Lower lobe of right lung (tissue), 2 donors: ENCODE data around the gene MON2. TPM values are rescaled to one million over a fixed set of nuclear protein-coding genes. Genes with fewer than 3 reads are reported as not detected.

ENCODE experiments used
- ATAC-seq, 2 donors: fragments of 200-7000 bp; cut with Tn5 transposase; one replicate each; pipeline ENCODE4 v1.9.1; 2020 to 2022; ENCODE audit warnings: mild to moderate bottlenecking in 2 of 2, moderate library complexity in 2 of 2
- DNase-seq: peaks from one replicate; pipeline ENCODE4 v3.0.0-alpha.2; 2020
- H3K27ac ChIP-seq: fragments of 200-600 bp; one replicate; pipeline ENCODE4 v1.8.0; 2022
- H3K27me3 ChIP-seq: fragments of 200-600 bp; one replicate; pipeline ENCODE4 v1.8.0; 2022; ENCODE audit warnings: low read depth
- H3K36me3 ChIP-seq: fragments of 200-600 bp; one replicate; pipeline ENCODE4 v1.8.0; 2022; ENCODE audit warnings: mild to moderate bottlenecking
- H3K4me1 ChIP-seq: fragments of 200-600 bp; one replicate; pipeline ENCODE4 v1.8.0; 2022
- H3K4me3 ChIP-seq: fragments of 200-600 bp; one replicate; pipeline ENCODE4 v1.8.0; 2022; ENCODE audit warnings: mild to moderate bottlenecking
- H3K9me3 ChIP-seq: fragments of 200-600 bp; one replicate; pipeline ENCODE4 v1.8.0; 2022
- CTCF ChIP-seq: fragments of 200-600 bp; IDR thresholded peaks from one replicate; pipeline ENCODE4 v1.8.0; 2022; ENCODE audit warnings: antibody characterized with exemption, mild to moderate bottlenecking
- intact Hi-C: fragments of 100-400 bp; cut with DNase I; formaldehyde crosslinking; loops from one replicate; pipeline ENCODE4 v1.11.0; 2022
- total RNA-seq: library from RNA; stranded (reverse); fragmentation: NEBNext Ultra II Directional; extraction: Animal tissue kit (Norgen Biotek cat#: 25700); gene quantifications from one replicate; pipeline ENCODE4 v1.2.1, GENCODE V29; 2021
- donor health status: DM: no; HTN: yes; CAD: no; lungs with severe emphysema.

The MON2 gene
- total RNA-seq, 1 donor from 2014 or later, result 48.6 TPM

DNA sequence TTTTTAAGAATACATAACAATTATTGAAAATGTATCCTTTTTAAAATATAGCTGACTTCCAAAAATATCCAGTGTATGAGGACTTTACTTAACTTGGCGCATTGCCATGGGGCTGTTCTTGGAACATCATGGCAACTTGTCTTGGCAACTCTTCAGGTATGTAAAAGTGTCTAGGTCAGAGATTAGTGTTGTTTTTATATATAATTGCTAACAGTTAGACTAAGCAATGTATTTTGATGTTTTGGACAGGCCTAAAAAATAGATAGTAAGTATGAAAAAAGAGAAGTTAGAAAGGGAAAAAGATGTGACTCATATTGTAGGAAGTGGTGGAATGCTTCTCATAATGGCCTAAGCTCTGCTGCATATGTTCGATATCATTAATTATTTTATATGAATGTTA is 70.9 kb downstream of the MON2 start:
- no peak for DNase-seq
- intact Hi-C loops, result no loop called here
- Histone ChIP-seq H3K4me3 (no peak overlapping the region), H3K36me3 (peaks cover 84% of the 10 kb centered on the region), H3K27ac (no peak overlapping the region), H3K4me1 (no peaks in the 10 kb centered on the region), H3K9me3 (no peaks in the 10 kb centered on the region), H3K27me3 (no peaks in the 10 kb centered on the region)
- TF ChIP-seq CTCF, result no peak
- ATAC-seq, result no peak

DNA sequence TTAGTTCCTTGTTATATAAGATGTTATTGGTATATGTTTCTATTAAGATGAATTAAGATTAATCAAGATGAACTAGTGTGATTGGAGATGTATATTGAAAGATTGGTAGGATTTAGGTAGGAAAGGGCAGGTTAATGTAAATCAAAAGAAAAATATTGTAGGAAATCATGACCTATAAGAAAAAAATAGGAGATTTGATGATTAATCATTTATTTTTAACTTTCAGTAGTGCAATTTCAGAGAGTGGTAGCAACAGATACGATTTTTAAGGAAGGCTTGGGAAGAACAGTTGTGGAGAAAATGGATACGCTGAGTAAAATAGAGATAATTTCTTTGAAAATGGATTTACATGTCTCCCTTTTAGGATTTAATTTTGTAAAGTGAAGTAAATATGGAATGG is 73.7 kb downstream of the MON2 start:
- DNase-seq (no peak), ATAC-seq (no peak)
- no peak overlapping the region for H3K4me3 ChIP-seq
- no peak overlapping the region for H3K27ac ChIP-seq
- no peaks in the 10 kb centered on the region for H3K9me3 ChIP-seq
- peaks cover 85% of the 10 kb centered on the region for H3K36me3 ChIP-seq
- intact Hi-C loops, result no loop called here
- no peaks in the 10 kb centered on the region for H3K27me3 ChIP-seq
- no peak for TF ChIP-seq CTCF
- no peaks in the 10 kb centered on the region for H3K4me1 ChIP-seq

DNA sequence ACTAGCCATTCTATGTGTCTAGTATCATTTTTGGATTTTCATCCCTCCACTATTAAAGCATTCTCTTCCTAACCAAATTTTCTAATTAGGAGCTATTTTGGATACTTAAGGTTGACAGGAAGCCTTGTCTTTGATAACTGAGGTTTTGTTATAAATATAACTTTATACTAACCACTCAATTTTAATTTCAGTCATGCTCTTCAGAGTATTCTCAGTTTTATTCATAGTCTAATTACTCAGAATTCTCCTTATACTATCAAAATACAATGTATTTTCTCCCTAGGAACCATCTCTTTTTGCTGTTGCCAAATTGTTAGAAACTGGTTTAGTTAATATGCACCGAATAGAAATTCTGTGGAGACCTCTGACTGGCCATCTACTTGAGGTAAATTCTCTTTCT is 76.2 kb downstream of the MON2 start:
- Histone ChIP-seq H3K4me3 (no peak overlapping the region), H3K9me3 (no peaks in the 10 kb centered on the region), H3K27ac (no peak overlapping the region), H3K36me3 (peaks cover 87% of the 10 kb centered on the region), H3K4me1 (no peaks in the 10 kb centered on the region), H3K27me3 (no peaks in the 10 kb centered on the region)
- no peak for ATAC-seq
- TF ChIP-seq CTCF, result no peak
- no peak for DNase-seq
- intact Hi-C loops, result no loop called here

DNA sequence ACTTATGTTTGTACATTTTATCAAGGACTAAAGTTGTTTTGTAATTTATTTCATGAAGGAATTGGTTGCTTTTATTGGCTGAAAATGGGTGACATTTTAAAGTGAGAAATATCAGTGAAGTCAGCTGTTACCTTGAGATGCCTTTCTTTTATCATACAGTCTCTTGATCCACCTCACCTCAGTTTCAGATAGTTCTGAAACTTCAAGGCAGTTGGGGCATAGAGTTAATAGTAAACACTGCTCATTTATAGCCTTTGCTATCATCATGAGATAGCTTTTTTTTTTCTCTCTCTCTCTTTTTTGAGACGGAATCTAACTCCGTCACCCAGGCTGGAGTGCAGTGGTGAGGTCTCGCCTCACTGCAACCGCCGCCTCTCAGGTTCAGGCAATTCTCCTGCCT is 76.7 kb downstream of the MON2 start:
- no peak overlapping the region for H3K27ac ChIP-seq
- intact Hi-C loops, result no loop called here
- no peaks in the 10 kb centered on the region for H3K4me1 ChIP-seq
- H3K4me3 ChIP-seq, result no peak overlapping the region
- H3K27me3 ChIP-seq, result no peaks in the 10 kb centered on the region
- DNase-seq (no peak), ATAC-seq (no peak)
- TF ChIP-seq CTCF, result no peak
- no peaks in the 10 kb centered on the region for H3K9me3 ChIP-seq
- H3K36me3 ChIP-seq, result peaks cover 85% of the 10 kb centered on the region

DNA sequence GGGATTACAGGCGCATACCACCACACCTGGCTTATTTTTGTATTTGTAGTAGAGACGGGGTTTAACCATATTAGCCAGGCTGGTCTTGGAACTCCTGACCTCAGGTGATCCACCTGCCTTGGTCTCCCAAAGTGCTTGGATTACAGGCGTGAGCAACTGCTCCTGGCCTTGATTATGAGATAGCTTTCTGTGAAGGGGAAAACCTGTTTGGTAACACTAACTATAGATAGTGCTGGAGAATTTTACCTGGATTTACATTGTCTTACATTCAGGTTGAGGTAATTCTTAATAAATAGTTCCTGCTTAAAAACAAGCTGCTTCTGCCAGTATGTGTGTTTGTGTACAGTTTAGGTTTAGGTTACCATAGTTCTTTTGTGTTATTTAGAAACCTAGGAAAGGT is 77.1 kb downstream of the MON2 start:
- intact Hi-C loops, result no loop called here
- no peak overlapping the region for H3K27ac ChIP-seq
- no peaks in the 10 kb centered on the region for H3K27me3 ChIP-seq
- no peaks in the 10 kb centered on the region for H3K9me3 ChIP-seq
- peaks cover 80% of the 10 kb centered on the region for H3K36me3 ChIP-seq
- ATAC-seq, result no peak
- no peak for DNase-seq
- no peak overlapping the region for H3K4me3 ChIP-seq
- no peak for TF ChIP-seq CTCF
- H3K4me1 ChIP-seq, result no peaks in the 10 kb centered on the region
